HG02571 (cell line): Measurements from ENCODE around the gene CTU1.
"Not testable (repeated sequence)": the region's sequence is repeated elsewhere in the genome, so short reads cannot be mapped to it uniquely, and the experiment has no call there.

Experiments
- ATAC-seq: cut with Tn5 transposase; IDR thresholded peaks from one replicate; pipeline ENCODE4 v1.9.1; 2021; ENCODE audit warnings: mild to moderate bottlenecking, moderate library complexity; ENCODE audit not compliant: unreplicated experiment

The CTU1 gene

GRCh38 chr19:51108066-51108804, at the start of gene CTU1:
Gene CTU1, minus strand, starts transcription at chr19:51108409. Its CDS starts 3,840 bp downstream, at chr19:51104569.
- ATAC-seq: peak; percentile 93

GRCh38 chr19:51157265-51157664, 49.1 kb upstream of the CTU1 start:
- no peak for ATAC-seq

GRCh38 chr19:51156710-51157109, 48.5 kb upstream of the CTU1 start:
- no peak for ATAC-seq

DNA sequence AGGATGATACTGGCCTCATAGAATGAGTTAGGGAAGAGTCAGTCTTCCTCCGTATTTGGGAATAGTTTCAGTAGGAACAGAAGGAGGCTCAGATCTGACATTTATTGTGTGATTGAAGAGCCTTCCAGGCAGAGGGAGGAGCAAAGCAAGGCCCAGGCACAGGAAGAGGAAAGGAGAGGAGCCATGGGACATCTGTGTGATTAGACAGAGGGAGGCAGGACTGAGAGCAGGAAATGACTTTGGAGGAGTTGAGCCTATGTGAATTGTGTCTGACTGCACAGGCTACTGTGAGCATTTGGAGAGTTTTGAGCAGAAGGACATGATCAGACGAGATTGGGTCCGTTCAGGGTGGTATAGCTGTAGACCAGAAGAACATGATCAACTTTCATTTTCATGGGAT, 42.4 kb upstream of the CTU1 start:
- no peak for ATAC-seq

DNA sequence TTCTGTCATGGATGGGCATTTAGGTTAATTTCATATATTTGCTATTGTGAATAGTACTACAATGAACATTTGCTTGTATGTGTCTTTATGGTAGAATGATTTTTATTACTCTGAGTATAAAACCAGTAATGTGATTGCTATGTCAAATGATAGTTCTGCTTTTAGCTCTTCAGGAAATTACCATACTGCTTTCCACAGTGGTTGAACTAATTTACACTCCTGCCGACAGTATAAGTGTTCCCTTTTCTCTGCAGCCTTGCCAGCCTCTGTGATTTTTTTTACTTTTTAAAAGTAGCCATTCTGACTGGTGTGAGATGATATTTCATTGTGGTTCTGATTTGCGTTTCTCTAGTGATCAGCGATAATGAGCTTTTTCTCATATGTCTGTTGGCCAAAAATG, 40.4 kb upstream of the CTU1 start:
- ATAC-seq: no peak

- no peak for ATAC-seq
Measured at GRCh38 chr19:51147663-51148062, 39.5 kb upstream of the CTU1 start.

DNA sequence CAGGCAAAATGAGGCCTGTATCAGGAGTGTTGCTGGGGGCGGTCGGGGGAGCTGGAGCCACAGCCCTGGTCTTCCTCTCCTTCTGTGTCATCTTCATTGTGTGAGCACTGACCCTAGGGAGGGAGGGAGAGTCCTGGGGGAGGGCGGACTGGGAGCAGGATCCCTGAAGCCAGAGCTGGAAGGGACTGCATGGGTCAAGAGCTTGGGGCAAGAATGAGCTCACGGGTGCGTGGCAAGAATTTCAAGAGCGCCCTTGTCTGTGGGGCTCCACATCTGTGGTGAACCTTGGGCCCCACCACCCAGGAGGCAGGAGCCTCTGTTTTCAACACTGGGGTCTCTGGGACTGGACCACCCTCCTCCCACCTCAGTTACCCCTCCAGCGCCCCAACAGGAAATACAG, 38.5 kb upstream of the CTU1 start:
- ATAC-seq: no peak

GRCh38 chr19:51145916-51146493, 37.8 kb upstream of the CTU1 start:
- ATAC-seq: no peak

DNA sequence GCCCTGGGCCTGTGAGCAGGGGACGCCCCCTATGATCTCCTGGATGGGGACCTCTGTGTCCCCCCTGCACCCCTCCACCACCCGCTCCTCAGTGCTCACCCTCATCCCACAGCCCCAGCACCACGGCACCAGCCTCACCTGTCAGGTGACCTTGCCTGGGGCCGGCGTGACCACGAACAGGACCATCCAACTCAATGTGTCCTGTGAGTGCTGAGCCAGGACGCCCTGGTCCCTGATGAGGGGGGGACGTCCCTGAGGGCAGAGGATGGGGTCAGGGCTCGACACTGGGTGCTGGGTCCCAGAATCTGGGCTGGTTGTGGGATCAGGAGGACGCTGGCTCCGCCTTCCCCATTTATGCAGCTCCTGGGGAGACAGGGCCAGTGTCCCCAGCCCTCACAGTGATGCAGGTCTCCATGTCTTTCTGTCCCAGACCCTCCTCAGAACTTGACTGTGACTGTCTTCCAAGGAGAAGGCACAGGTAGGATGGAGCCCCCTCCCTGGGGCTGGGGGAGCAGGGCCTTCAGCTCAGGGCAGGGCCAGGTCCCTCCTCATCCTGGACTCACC, 36.4 kb upstream of the CTU1 start:
- ATAC-seq: no peak

DNA sequence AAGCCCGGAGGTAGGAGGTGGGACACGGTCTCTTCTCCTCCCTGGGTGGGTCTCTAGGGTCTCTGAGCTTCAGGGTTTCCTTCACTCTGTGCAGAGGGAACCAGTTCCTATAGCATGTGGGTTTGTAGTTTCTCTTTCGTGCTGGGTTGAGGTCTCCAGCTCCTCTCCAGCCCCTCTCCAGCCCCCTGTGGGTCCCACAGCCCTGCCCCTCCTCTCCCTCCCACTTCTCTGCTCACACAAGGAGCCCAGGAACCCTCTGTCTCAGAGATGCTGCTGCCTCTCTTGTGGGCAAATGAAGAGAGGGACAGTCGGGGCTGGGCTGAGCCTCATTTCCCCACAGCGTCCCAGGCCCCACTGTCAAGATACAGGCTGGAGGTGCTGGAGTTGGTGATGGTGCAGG, 35.3 kb upstream of the CTU1 start:
- ATAC-seq: no peak

GRCh38 chr19:51142809-51143475, 34.7 kb upstream of the CTU1 start:
- not testable (repeated sequence) for ATAC-seq

GRCh38 chr19:51142119-51142518, 33.9 kb upstream of the CTU1 start, which contains the start of gene SIGLEC7:
Gene SIGLEC7, plus strand, starts transcription at chr19:51142301. Its CDS starts 69 bp downstream, at chr19:51142370.
- no peak for ATAC-seq

DNA sequence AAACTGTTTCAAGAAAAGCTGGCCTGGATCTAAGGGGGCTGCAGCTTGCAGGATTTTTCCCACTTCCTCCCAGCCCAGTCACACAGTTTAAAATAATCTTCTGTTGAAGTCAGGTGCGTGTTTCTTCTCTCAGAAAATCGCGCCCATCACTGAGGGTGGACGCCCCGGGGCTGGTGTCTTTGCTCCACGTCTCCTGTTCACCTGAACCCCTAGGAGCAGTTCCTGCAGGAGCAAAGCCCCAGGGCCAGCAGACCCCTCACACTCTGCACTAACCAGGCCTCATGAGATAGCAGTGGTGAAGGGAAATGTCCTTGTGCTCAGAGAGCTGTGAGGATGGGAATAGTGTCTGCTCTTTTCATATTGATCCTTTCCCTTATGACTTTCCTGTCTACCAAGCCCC, 33.0 kb upstream of the CTU1 start:
- ATAC-seq: no peak

- no peak for ATAC-seq
Measured at GRCh38 chr19:51140441-51140840, 32.2 kb upstream of the CTU1 start.

DNA sequence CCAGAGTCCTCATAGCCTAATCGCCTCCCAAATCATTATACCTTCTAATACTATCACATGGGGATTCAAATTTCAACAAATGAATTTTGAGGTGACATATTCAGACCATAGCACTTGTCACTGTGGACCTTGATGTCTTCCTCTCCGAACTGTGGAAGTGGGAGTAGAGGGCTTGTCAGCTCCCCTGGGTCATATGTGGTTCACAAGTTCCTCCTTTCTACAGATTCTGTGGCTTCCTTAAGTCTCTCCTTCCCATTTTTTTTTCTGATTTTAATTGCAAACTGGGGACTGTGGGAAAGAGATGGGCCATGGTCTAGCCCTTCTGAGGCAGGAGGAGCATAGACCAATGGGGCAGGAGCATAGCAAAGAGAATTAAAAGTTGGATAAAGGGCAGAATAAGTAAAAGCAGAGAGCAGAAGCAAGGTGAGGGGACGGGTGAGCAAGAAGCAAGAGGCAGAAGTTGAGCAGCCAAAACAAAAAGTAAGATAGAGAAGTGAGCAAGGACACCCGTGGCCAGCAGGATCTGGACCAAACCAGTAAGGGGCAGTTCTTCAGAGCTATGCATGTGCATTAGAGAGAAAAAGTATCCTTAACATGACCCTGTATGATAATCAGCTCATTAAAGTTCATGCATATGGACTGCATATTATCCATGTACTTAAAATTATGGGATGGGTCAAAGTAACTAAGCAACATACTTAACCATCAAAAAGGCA, 31.2 kb upstream of the CTU1 start:
- ATAC-seq: no peak

DNA sequence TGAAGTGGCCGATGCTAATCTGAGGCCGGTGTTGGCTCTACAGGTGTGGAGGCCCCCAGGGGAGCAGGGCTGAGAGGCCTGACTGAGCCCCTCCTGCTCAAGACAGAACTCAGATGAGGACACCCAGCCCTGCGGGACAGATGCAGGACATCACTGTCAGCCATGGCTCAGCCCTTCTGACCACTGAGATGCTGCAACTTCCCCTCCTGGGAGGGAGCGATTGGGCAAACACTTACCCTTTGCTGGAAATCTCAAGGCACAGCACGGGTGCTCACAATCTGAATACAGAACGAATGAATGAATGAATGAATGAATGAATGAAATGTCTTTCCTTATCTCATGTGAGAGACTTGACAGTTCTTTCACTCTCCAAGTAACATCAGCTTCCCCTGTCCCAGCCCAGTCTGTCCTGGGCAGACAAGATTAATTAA, 30.4 kb upstream of the CTU1 start:
- no peak for ATAC-seq

DNA sequence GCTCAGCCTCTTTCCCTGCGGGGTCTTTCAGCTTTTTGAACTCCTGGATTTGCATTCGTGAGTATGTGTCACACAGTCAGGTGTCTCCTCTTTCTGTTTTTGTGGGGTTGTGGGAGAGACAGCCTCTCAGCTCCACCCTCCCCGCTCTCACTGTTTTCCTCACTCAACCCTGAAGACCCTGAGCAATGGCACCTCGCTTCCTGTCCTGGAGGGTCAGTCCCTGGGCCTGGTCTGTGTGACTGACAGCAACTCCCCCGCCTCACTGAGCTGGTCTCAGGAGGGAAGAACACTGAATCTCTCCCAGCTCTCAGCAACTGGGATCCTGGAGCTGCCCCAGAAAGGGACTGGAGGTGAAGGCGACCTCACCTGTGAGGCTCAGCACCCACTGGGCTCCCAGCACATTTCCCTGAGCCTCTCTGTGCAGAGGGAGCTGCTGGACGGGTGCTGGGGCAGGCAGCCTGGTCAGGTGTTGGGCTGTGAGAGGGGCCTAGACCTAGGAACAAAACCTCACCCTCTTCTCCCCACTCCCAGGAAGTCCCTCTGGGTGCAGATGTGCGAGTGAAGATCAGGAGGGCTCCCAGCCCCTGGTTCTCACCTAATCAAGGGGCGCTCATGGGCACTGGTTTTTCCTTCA, 29.7 kb upstream of the CTU1 start:
- ATAC-seq: no peak

- no peak for ATAC-seq
Measured at GRCh38 chr19:51136851-51137551, 28.8 kb upstream of the CTU1 start.

GRCh38 chr19:51135986-51136762, 28.0 kb upstream of the CTU1 start:
- no peak for ATAC-seq
